Keratinocyte (primary cell): ENCODE data around the gene HK2. TPM values are rescaled to one million over a fixed set of nuclear protein-coding genes. Genes with fewer than 3 reads are reported as not detected.

Experiments used
- DNase-seq: peaks from one replicate; pipeline ENCODE4 v3.0.0-alpha.2; 2011; ENCODE audit warnings: low read depth, missing footprints, low spot score
- FAIRE-seq: peaks from 2 replicates; lab custom pipeline; 2011; peaks lifted over from hg19 to GRCh38; lab: Jason Lieb, UNC
- H2AFZ ChIP-seq: 2 replicates; pipeline ENCODE4 v1.6.0; 2012; ENCODE audit warnings: low read length, control low read depth, inconsistent platforms; ENCODE audit not compliant: control insufficient read depth
- H3K27ac ChIP-seq: 2 replicates; pipeline ENCODE4 v1.5.1; 2011; ENCODE audit warnings: low read length; ENCODE audit not compliant: control insufficient read depth, insufficient read depth
- H3K27me3 ChIP-seq: 3 replicates; pipeline ENCODE4 v1.6.0; 2011; ENCODE audit warnings: low read length; ENCODE audit not compliant: control insufficient read depth, insufficient read depth; ENCODE audit errors: extremely low read depth
- H3K36me3 ChIP-seq, 2 experiments: 2 replicates in 1 of 2; 3 replicates in 1 of 2; pipeline ENCODE4 v1.5.1; 2011; ENCODE audit warnings: low read length in 2 of 2, mild to moderate bottlenecking in 1 of 2; ENCODE audit not compliant: control insufficient read depth in 2 of 2, insufficient read depth in 2 of 2; ENCODE audit errors: extremely low read depth in 1 of 2
- H3K4me1 ChIP-seq: 3 replicates; pipeline ENCODE4 v1.5.1; 2011; ENCODE audit warnings: low read length; ENCODE audit not compliant: control insufficient read depth, insufficient read depth; ENCODE audit errors: extremely low read depth
- H3K4me2 ChIP-seq: 3 replicates; pipeline ENCODE4 v1.6.0; 2011; ENCODE audit warnings: low read depth, low read length; ENCODE audit not compliant: control insufficient read depth, insufficient read depth; ENCODE audit errors: extremely low read depth
- H3K4me3 ChIP-seq, 3 experiments: fragments of 200-600 bp in 1 of 3; sonication (generic) in 1 of 3; 2 replicates in 2 of 3; 3 replicates in 1 of 3; pipeline ENCODE4 v1.5.1; 2011 to 2016; ENCODE audit warnings: low read length in 3 of 3, mild to moderate bottlenecking in 3 of 3, control low read depth in 2 of 3, inconsistent platforms in 1 of 3, low read depth in 1 of 3, mixed read lengths in 1 of 3, mixed run types in 1 of 3, moderate library complexity in 1 of 3; ENCODE audit not compliant: control insufficient read depth in 2 of 3, insufficient read depth in 2 of 3; ENCODE audit errors: extremely low read depth in 1 of 3
- H3K79me2 ChIP-seq: 2 replicates; pipeline ENCODE4 v1.6.0; 2012; ENCODE audit warnings: low read length; ENCODE audit not compliant: control insufficient read depth, insufficient read depth
- H3K9ac ChIP-seq: 3 replicates; pipeline ENCODE4 v1.6.0; 2011; ENCODE audit warnings: low read length; ENCODE audit not compliant: control insufficient read depth, insufficient read depth; ENCODE audit errors: extremely low read depth
- H3K9me1 ChIP-seq: 3 replicates; pipeline ENCODE4 v1.6.0; 2011; ENCODE audit warnings: low read length; ENCODE audit not compliant: control insufficient read depth, insufficient read depth; ENCODE audit errors: extremely low read depth
- H3K9me3 ChIP-seq: 2 replicates; pipeline ENCODE4 v1.5.1; 2012; ENCODE audit warnings: low read depth, low read length; ENCODE audit not compliant: control insufficient read depth
- H4K20me1 ChIP-seq: 3 replicates; pipeline ENCODE4 v1.6.0; 2011; ENCODE audit warnings: low read length; ENCODE audit not compliant: control insufficient read depth, insufficient read depth; ENCODE audit errors: extremely low read depth
- CTCF ChIP-seq, 3 experiments: IDR thresholded peaks in 1 of 3; conservative IDR thresholded peaks in 1 of 3; optimal IDR thresholded peaks in 1 of 3; 2 replicates in 2 of 3; 3 replicates in 1 of 3; pipeline versions ENCODE3 to v1.5.1; 2011; ENCODE audit warnings: low read length in 3 of 3, mild to moderate bottlenecking in 3 of 3, moderate library complexity in 2 of 3, control low read depth in 1 of 3, inconsistent platforms in 1 of 3; ENCODE audit not compliant: insufficient read depth in 2 of 3; ENCODE audit errors: extremely low read depth in 1 of 3
- EZH2 ChIP-seq: IDR thresholded peaks from one replicate; pipeline ENCODE4 v1.6.1; 2012; ENCODE audit warnings: inconsistent platforms, mild to moderate bottlenecking, low read length, moderate library complexity
- dilution Hi-C: fragments of 300-500 bp; cut with MboI; formaldehyde crosslinking; loops from one replicate; pipeline ENCODE4 v1.7.0; 2020; ENCODE audit warnings: low sequenced_read_pairs; ENCODE audit not compliant: extremely low pct_ligation_motif_present
- polyA plus RNA-seq, 5 experiments: library from polyadenylated mRNA; depleted of rRNA in 3 of 5; stranded (reverse) in 3 of 5; stranded (forward) in 1 of 5; unstranded in 1 of 5; fragments of >200 nt; gene quantifications; 1 replicate in 1 of 5; 2 replicates in 3 of 5; 3 replicates in 1 of 5; pipeline versions ENCODE4 v1.2.1 to v1.2.3, GENCODE V29; 2011 to 2012; ENCODE audit warnings: missing spikeins in 2 of 5, low read depth in 1 of 5, low replicate concordance in 1 of 5

Gene HK2
- polyA plus RNA-seq, 1 donor (not counting 4 experiments of a cell fraction or from before 2014, with no cell fraction given): 27.1 TPM

- dilution Hi-C loops: no loop called here
- H4K20me1 ChIP-seq: no peaks in the 10 kb centered on the region
- H3K4me2 ChIP-seq: no peak overlapping the region
- H3K79me2 ChIP-seq: no peaks in the 10 kb centered on the region
- FAIRE-seq (no peak), DNase-seq (no peak)
- no peaks in the 10 kb centered on the region for H3K4me1 ChIP-seq
- H3K9ac ChIP-seq: no peak overlapping the region
- H3K9me3 ChIP-seq: no peaks in the 10 kb centered on the region
- H3K4me3 ChIP-seq: no peak overlapping the region
- H3K9me1 ChIP-seq: no peaks in the 10 kb centered on the region
- TF ChIP-seq CTCF (optimal IDR thresholded peaks at IDR 0.05 in 1 of 3, IDR thresholded peaks at IDR 0.05 in 1 of 3, conservative IDR thresholded peaks at IDR 0.05 in 1 of 3; ENCODE audit: extremely low read depth in 1 of 3, insufficient read depth in 2 of 3, low read length in 3 of 3): no peak
- TF ChIP-seq EZH2: no peak
- no peak overlapping the region for H3K27ac ChIP-seq
- H3K27me3 ChIP-seq: no peaks in the 10 kb centered on the region
- no peak overlapping the region for H2AFZ ChIP-seq
- no peaks in the 10 kb centered on the region for H3K36me3 ChIP-seq
These were observed 27.0 kb upstream of the HK2 start for GRCh38 chr2:74806920-74807319.

GRCh38 chr2:74812787-74813590, 20.9 kb upstream of the HK2 start:
- Histone ChIP-seq H3K79me2 (no peaks in the 10 kb centered on the region), H3K9ac (no peak overlapping the region), H3K36me3 (no peaks in the 10 kb centered on the region), H3K27ac (no peak overlapping the region), H3K4me1 (no peaks in the 10 kb centered on the region), H3K4me3 (no peak overlapping the region), H3K9me1 (no peaks in the 10 kb centered on the region), H4K20me1 (no peaks in the 10 kb centered on the region), H3K9me3 (no peaks in the 10 kb centered on the region), H2AFZ (no peak overlapping the region), H3K4me2 (no peak overlapping the region), H3K27me3 (peaks cover 5% of the 10 kb centered on the region)
- FAIRE-seq: no peak
- DNase-seq: no peak
- dilution Hi-C loops: no loop called here
- TF ChIP-seq EZH2: no peak
- TF ChIP-seq CTCF (optimal IDR thresholded peaks at IDR 0.05 in 1 of 3, IDR thresholded peaks at IDR 0.05 in 1 of 3, conservative IDR thresholded peaks at IDR 0.05 in 1 of 3; ENCODE audit: extremely low read depth in 1 of 3, insufficient read depth in 2 of 3, low read length in 3 of 3): no peak
